ENCODE results near the gene SH3BGR.
A peak's percentile ranks its signal among the peaks of the same experiment; 100 is the strongest.
"Not testable (repeated sequence)": the region's sequence is repeated elsewhere in the genome, so short reads cannot be mapped to it uniquely, and the experiment has no call there.

The SH3BGR gene

GRCh38 chr21:39451332-39452206 lies at the start of gene SH3BGR:
SH3BGR (plus strand) TSS chr21:39451970; CDS start chr21:39452097, 127 bp downstream.
- no peak for DNase-seq

GRCh38 chr21:39406065-39406464 lies 45.7 kb upstream of the SH3BGR start:
- DNase-seq = no peak

- DNase-seq = not testable (repeated sequence)
These were observed 32.6 kb upstream of the SH3BGR start for GRCh38 chr21:39419204-39419603.

GRCh38 chr21:39422527-39423241 lies 29.1 kb upstream of the SH3BGR start:
- no peak for DNase-seq

GRCh38 chr21:39429445-39429844 lies 22.3 kb upstream of the SH3BGR start:
- DNase-seq = no peak

- no peak for DNase-seq
These were observed 21.8 kb upstream of the SH3BGR start for GRCh38 chr21:39430016-39430415.

- DNase-seq = no peak
These were observed 21.3 kb upstream of the SH3BGR start for GRCh38 chr21:39430457-39430856.

- DNase-seq = no peak
These were observed 20.8 kb upstream of the SH3BGR start for GRCh38 chr21:39430954-39431353.

- no peak for DNase-seq
These were observed 16.8 kb upstream of the SH3BGR start for GRCh38 chr21:39434950-39435349.

GRCh38 chr21:39439232-39439631 lies 12.5 kb upstream of the SH3BGR start:
- no peak for DNase-seq

- DNase-seq = peak; percentile 62
These were observed 10.0 kb upstream of the SH3BGR start for GRCh38 chr21:39441502-39442475.

GRCh38 chr21:39444421-39445180 lies 7.2 kb upstream of the SH3BGR start:
- no peak for DNase-seq

GRCh38 chr21:39445321-39446269 lies 6.2 kb upstream of the SH3BGR start, which contains the start of gene LCA5L:
LCA5L (minus strand) TSS chr21:39445778; CDS start chr21:39428493, 17,285 bp downstream.
- peak; percentile 91 for DNase-seq

- DNase-seq = no peak
These were observed 4.5 kb upstream of the SH3BGR start for GRCh38 chr21:39447264-39447663.

GRCh38 chr21:39452207-39452969 lies 618 bp downstream of the SH3BGR start:
- DNase-seq = no peak

- no peak for DNase-seq
These were observed 1.2 kb downstream of the SH3BGR start for GRCh38 chr21:39452970-39453342.

- DNase-seq = no peak
These were observed 1.9 kb downstream of the SH3BGR start for GRCh38 chr21:39453571-39454179.

GRCh38 chr21:39454949-39455668 lies 3.3 kb downstream of the SH3BGR start:
- no peak for DNase-seq

GRCh38 chr21:39456665-39457064 lies 4.9 kb downstream of the SH3BGR start:
- no peak for DNase-seq
